Posterior vena cava (tissue), 2 donors: ENCODE data around the gene LIPE. TPM values are rescaled to one million over a fixed set of nuclear protein-coding genes. Genes with fewer than 3 reads are reported as not detected.
A peak's percentile ranks its signal among the peaks of the same experiment; 100 is the strongest.

Source experiments
- DNase-seq: peaks from one replicate; pipeline ENCODE4 v3.0.0-alpha.2; 2020; ENCODE audit warnings: low spot score
- intact Hi-C, 2 donors: fragments of 100-400 bp; cut with DNase I; formaldehyde crosslinking; loops; one replicate each; pipeline versions ENCODE4 v1.14.1 to v1.14.2; 2022 to 2023
- total RNA-seq, 2 donors: library from RNA; stranded (reverse); fragmentation: NEBNext Ultra II Directional; extraction: Animal tissue kit (Norgen Biotek cat#: 25700); gene quantifications; one replicate each; pipeline ENCODE4 v1.2.1, GENCODE V29; 2021
- donor health status: DM: yes; HTN: yes; CAD: no.
- donor health status: DM: yes; HTN: yes; CAD: no.

The LIPE gene
- total RNA-seq, 2 donors from 2014 or later = 4.4 to 6.7 TPM

GRCh38 chr19:42422092-42422900 is 4.9 kb downstream of the LIPE start:
- intact Hi-C loops = no loop called here

GRCh38 chr19:42421591-42422031 is 5.6 kb downstream of the LIPE start:
- no peak for DNase-seq
- intact Hi-C loops = no loop called here

More at GRCh38 chr19:42422092-42422900, 4.9 kb downstream of the LIPE start:
- no peak for DNase-seq

DNA sequence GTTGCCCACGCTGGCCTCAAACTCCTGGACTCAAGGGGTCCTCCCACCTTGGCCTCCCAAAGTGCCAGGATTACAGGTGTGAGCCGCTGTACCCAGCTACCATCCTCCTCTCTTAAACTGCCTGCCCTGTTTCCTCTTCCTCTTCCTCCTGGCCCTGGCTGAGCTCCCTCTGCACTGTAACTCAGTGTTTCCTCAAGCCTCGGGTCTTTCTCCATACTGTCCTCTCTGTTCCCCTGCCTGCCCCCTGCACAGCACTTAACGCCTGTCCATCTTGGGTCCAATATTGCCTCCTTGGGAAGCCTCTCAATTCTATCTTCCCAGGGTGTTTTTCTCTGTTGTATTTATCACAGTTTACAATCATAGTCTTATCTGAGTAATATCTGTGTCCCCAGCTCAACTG is 6.1 kb downstream of the LIPE start:
- DNase-seq = no peak
- intact Hi-C loops = no loop called here

DNA sequence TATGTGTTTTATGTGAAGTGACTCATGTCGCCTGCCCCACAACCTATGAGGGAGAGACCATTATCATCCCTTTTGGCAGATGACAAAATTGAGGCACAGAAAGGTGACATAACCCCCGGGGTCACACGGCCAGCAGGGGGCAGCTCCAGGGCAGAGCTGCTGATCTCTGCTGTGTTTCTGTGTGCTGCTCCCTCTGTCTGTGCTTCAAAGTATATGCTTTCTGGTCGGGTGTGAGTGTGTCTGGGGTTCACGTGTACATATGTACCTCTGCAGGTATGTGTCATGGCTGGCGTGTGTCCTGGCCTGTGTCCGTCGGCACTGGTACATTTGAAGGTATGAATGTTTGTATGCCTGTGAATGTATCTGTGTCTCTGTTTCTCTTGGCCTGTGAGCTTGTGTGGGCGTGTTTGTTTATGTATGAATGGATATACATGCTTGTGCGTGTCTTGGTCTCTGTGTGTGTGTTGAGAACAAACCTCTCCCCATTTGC is 7.1 kb downstream of the LIPE start:
- intact Hi-C loops = no loop called here
- no peak for DNase-seq

DNA sequence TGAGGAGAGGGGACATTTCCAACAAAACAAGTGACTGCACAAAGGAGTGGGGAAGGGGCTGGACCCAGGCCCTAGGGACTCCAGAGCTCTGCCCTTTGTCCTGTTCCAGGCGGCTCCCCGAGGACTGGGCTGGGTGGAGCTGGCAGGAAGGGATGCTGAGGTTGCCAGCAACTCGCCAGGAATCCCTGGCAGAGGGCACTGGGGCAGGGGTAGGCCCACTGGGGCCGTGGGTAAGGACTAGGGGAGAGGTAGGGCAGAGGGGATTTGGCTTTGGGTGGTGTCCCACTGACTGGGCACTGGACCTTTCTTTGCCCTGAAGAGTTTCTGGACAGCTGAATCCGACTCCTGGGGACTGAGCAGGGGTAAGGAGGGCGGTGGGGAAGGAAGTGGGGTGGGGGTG is 7.9 kb downstream of the LIPE start:
- DNase-seq = peak; percentile 48
- intact Hi-C loops = no loop called here

- DNase-seq = no peak
- intact Hi-C loops = no loop called here
Measured at GRCh38 chr19:42412661-42413076, 14.5 kb downstream of the LIPE start.

GRCh38 chr19:42412227-42412626 is 15.0 kb downstream of the LIPE start:
- DNase-seq = no peak
- intact Hi-C loops = no loop called here

- intact Hi-C loops = no loop called here
- DNase-seq = no peak
Measured at GRCh38 chr19:42411581-42412178, 15.5 kb downstream of the LIPE start.

- DNase-seq = no peak
- intact Hi-C loops = no loop called here
Measured at GRCh38 chr19:42410371-42410770, 16.8 kb downstream of the LIPE start.

- intact Hi-C loops = no loop called here
- DNase-seq = no peak
Measured at GRCh38 chr19:42409477-42409876, 17.7 kb downstream of the LIPE start.

- intact Hi-C loops = no loop called here
- DNase-seq = no peak
Measured at GRCh38 chr19:42407816-42408175, 19.4 kb downstream of the LIPE start.

GRCh38 chr19:42407085-42407815 is 19.9 kb downstream of the LIPE start:
- no peak for DNase-seq
- intact Hi-C loops = no loop called here

DNA sequence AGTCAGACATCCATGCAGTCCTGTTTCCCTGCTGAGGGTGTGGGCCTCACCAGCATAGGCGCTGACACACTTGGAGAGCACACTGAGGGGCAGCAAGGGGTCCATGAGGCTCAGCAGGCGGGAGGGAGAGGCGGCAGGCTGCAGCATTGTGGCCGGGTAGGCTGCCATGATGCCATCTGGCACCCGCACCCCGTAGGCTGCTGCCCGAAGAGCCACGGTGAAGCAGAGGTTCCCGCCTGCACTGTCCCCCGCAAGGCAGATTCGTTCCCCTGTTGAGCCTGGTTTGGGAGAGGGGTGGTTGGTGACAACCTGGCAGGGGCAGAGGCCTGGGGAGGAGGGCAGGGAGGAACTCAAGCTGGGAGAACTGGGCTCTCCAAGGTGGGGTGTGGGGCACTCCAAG is 21.1 kb downstream of the LIPE start:
- DNase-seq = no peak
- intact Hi-C loops = no loop called here

GRCh38 chr19:42403586-42403985 is 23.6 kb downstream of the LIPE start:
- intact Hi-C loops = no loop called here
- no peak for DNase-seq

GRCh38 chr19:42402376-42403116 is 24.6 kb downstream of the LIPE start:
- intact Hi-C loops = no loop called here
- DNase-seq = no peak

DNA sequence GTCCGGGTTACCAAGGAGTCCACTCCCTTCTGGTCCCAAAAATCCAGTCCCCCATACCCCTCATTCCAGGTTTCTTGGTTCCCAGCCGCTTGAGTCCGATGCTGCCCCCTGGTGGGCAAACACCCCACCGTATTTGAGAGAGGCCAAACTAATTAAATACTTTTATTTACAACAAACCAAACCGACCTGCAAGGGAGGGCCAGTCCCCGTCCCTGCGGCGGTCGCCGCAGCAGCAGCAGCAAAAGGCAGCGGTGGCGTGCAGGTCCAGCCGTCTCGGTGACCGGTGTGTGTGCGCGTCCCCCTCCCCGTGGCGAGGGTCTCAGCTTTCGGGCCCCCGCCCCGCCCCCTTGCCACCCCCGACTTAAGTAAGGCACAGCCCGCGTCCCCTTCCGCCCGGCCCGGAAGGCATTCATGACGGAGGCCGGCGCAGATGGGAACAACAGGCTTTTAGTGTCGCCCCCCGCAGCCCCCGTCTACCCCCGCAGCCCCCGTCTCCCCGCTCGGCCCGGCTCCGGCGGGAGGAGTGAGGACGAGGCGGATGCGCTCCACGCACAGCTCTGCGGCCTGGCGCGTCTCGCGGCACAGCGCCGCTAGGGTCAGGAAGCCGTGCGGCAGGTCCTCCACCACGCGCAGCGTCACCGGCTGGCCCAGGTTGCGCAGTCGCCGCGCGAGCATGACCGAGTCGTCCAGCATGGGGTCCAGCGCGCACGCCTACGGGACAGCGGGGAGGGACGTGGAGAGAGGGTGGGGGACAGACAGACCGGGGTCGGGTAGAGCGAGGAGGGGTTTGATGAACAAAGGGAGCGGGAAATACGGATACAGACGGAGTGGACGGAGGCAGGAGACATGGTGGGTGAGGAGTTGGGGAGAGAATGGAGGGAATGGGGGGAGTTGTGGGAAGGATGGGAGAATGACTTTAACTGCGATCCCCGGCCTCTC is 25.6 kb downstream of the LIPE start:
- intact Hi-C loops = no loop called here
- DNase-seq = peak; percentile 92

DNA sequence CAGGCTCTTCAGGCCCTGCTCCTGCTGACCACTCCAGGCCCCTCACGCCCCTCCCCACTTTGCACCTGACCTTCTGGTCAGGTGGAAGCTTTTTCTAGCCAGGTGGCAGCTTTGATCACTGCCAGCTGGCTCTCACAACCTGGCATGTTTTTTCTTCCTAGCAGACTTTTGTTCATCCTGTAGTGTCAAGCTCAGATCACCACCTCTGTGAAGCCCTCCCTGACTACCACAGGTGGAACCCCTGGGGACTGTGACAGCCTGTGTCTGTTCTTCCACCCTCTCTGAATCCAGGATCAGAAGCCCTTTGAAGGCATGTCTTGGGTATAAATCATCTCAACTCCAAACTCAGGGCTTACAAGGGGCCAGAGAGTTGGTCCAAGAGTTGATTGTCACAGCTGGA is 26.8 kb downstream of the LIPE start:
- intact Hi-C loops = no loop called here
- no peak for DNase-seq
